Smooth muscle cell (in vitro differentiated cells): ENCODE data around the gene AP1M2. TPM values are rescaled to one million over a fixed set of nuclear protein-coding genes. Genes with fewer than 3 reads are reported as not detected.

ENCODE experiments used
- DNase-seq: peaks from one replicate; lab custom pipeline; 2025; ENCODE audit not compliant: unreplicated experiment; lab: John Stamatoyannopoulos, UW
- H2AFZ ChIP-seq: fragments of 200-600 bp; sonication (generic); 2 replicates; pipeline ENCODE4 v1.6.0; 2016; ENCODE audit warnings: antibody characterized with exemption, low read depth, mild to moderate bottlenecking
- H3F3A ChIP-seq: fragments of 200-600 bp; sonication (generic); 2 replicates; pipeline ENCODE4 v1.6.0; 2017; ENCODE audit warnings: antibody characterized with exemption, low read depth
- H3K27ac ChIP-seq: fragments of 200-600 bp; sonication (generic); 2 replicates; pipeline ENCODE4 v1.5.1; 2016; ENCODE audit warnings: low read depth, mild to moderate bottlenecking
- H3K27me3 ChIP-seq: fragments of 200-600 bp; sonication (generic); 2 replicates; pipeline ENCODE4 v1.6.1; 2016; ENCODE audit warnings: low read depth, mild to moderate bottlenecking
- H3K36me3 ChIP-seq: fragments of 200-600 bp; sonication (generic); 2 replicates; pipeline ENCODE4 v1.5.1; 2016; ENCODE audit warnings: low read depth
- H3K4me1 ChIP-seq: fragments of 200-600 bp; sonication (generic); 2 replicates; pipeline ENCODE4 v1.5.1; 2016; ENCODE audit warnings: low read depth
- H3K4me2 ChIP-seq: fragments of 200-600 bp; sonication (generic); 2 replicates; pipeline ENCODE4 v1.6.0; 2016; ENCODE audit warnings: mild to moderate bottlenecking
- H3K4me3 ChIP-seq: fragments of 200-600 bp; sonication (generic); 2 replicates; pipeline ENCODE4 v1.5.1; 2016; ENCODE audit warnings: mild to moderate bottlenecking
- H3K79me2 ChIP-seq: fragments of 200-600 bp; sonication (generic); 2 replicates; pipeline ENCODE4 v1.6.0; 2016; ENCODE audit warnings: low read depth, mild to moderate bottlenecking
- H3K9ac ChIP-seq: fragments of 200-600 bp; sonication (generic); 2 replicates; pipeline ENCODE4 v1.6.0; 2016; ENCODE audit warnings: low read depth
- H3K9me3 ChIP-seq: fragments of 200-600 bp; sonication (generic); replicated peaks from 2 replicates; pipeline ENCODE4 v1.5.1; 2016; ENCODE audit warnings: low read depth
- H4K20me1 ChIP-seq: fragments of 200-600 bp; sonication (generic); 2 replicates; pipeline ENCODE4 v1.6.0; 2016; ENCODE audit warnings: low read depth
- WGBS: methylation state at CpG from one replicate; pipeline ENCODE4 v1.1.7; 2016; ENCODE audit warnings: low lambda C conversion rate; 5-methylcytosine and 5-hydroxymethylcytosine counted together
- polyA plus RNA-seq: library from polyadenylated mRNA; unstranded; fragments of >200 nt; fragmentation: Nextera tagmentation; extraction: Ambion mirVana; gene quantifications from 2 replicates; pipeline ENCODE4 v1.2.1, GENCODE V29; 2016
- total RNA-seq: library from RNA; depleted of rRNA; stranded (reverse); fragments of >200 nt; gene quantifications from 2 replicates; pipeline ENCODE4 v1.2.3, GENCODE V29; 2014
- TF ChIP-seq, protein P1 (sequence below): fragments of 200-600 bp; sonication (generic); IDR thresholded peaks from 2 replicates; pipeline ENCODE4 v1.5.1; 2017; ENCODE audit warnings: borderline replicate concordance, mild to moderate bottlenecking, antibody characterized with exemption; ENCODE audit not compliant: insufficient read depth, poor library complexity, severe bottlenecking

The AP1M2 gene
- total and polyA plus RNA-seq, 2 experiments from 2014 or later = 8.8 to 37.1 TPM

DNA sequence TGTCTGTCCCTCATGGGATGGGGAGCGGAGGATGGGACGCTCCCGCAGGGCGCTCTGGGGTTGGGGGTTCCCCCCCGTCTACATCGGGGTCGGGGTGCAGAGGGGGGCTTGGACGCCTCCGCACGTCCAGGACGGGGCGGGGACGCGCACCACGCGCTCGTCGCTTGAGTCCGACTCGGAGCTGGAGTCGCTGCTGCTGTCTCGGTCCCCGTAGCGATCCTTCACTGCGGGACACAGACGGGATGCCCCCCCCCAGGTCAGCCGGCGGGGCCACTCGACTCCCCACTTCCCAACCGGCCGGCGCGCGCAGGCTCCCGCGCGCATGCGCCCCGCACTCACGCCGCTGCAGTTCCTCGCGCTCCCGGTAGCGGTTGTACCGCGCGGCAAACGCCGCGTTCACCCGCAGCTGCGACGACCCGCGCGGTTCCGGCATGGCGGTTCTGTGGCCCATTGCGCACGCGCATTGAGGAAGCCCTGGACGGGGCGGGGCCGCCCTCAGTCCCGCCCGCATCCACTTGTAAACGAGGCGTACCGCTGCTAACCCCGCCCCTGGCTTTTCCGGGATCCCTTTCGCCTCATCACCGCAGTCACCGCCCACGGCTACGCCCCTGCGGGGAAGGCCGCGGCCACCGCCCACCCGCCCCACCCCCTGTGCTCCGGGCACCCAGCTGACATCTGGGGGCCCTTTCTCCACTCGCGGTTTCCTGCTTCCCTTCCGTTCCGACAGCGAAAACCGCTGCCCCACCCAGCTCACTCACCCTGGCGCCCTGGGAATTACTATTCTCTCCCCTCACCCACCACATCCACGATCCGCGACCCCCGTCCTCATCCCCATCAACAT, 21.3 kb downstream of the AP1M2 start, which contains the start of gene KRI1:
KRI1 (minus strand) TSS at position 444 of the 841 bp plus-strand sequence; CDS start at position 433, 11 bp downstream.
- H3K4me2 ChIP-seq = peak within 1 kb of the TSS; percentile 94
- H3K36me3 ChIP-seq = no peaks in the 10 kb centered on the region
- DNase-seq = peak; percentile 96
- H3K4me1 ChIP-seq = peaks cover 18% of the 10 kb centered on the region
- 2% methylated on average over 21 of the region's 94 CpGs for WGBS
- H3K9me3 ChIP-seq = no peaks in the 10 kb centered on the region
- peaks cover 12% of the 10 kb centered on the region for H3K79me2 ChIP-seq
- peak within 1 kb of the TSS; percentile 60 for H2AFZ ChIP-seq
- H3K9ac ChIP-seq = peak within 1 kb of the TSS; percentile 71
- H4K20me1 ChIP-seq = no peaks in the 10 kb centered on the region
- H3K27me3 ChIP-seq = no peaks in the 10 kb centered on the region
- peak within 1 kb of the TSS; percentile 33 for H3K27ac ChIP-seq
- peaks cover 14% of the 10 kb centered on the region for H3F3A ChIP-seq
- peak within 1 kb of the TSS; percentile 65 for H3K4me3 ChIP-seq
- TF ChIP-seq, protein P1, sequence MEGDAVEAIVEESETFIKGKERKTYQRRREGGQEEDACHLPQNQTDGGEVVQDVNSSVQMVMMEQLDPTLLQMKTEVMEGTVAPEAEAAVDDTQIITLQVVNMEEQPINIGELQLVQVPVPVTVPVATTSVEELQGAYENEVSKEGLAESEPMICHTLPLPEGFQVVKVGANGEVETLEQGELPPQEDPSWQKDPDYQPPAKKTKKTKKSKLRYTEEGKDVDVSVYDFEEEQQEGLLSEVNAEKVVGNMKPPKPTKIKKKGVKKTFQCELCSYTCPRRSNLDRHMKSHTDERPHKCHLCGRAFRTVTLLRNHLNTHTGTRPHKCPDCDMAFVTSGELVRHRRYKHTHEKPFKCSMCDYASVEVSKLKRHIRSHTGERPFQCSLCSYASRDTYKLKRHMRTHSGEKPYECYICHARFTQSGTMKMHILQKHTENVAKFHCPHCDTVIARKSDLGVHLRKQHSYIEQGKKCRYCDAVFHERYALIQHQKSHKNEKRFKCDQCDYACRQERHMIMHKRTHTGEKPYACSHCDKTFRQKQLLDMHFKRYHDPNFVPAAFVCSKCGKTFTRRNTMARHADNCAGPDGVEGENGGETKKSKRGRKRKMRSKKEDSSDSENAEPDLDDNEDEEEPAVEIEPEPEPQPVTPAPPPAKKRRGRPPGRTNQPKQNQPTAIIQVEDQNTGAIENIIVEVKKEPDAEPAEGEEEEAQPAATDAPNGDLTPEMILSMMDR = peak; percentile 11

DNA sequence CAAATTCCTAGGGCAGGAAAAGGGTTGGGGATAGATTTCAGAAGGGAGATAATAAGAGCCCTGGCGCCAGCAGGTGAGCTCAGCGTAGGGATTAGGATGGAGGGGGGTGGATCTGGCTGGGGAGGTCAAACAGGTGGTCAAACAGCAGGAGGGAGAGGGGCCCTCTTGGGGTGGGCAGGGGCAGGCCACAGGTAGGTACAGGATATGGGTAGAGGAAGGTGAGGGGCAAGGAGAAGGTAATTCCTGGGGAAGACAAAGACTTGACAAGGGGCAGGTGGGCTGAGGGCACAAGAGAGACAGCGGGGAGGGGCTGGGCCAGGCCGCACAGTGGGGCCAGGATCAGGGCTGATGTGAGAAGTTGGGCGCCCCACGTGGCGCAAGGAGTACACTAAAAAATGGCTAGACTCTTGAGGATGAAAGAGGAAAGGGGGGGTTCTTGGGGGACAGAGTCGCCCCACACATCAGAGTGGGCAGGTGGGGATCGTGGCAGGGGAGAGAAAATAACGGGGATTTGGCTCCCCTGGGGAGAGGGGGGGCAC, 22.0 kb downstream of the AP1M2 start:
- Histone ChIP-seq H2AFZ (peak overlapping the region; percentile 60), H3F3A (peaks cover 14% of the 10 kb centered on the region), H4K20me1 (no peaks in the 10 kb centered on the region), H3K9ac (peak overlapping the region; percentile 71), H3K79me2 (peaks cover 12% of the 10 kb centered on the region), H3K4me2 (peak overlapping the region; percentile 94), H3K4me3 (peak overlapping the region; percentile 65), H3K4me1 (peaks cover 18% of the 10 kb centered on the region), H3K36me3 (no peaks in the 10 kb centered on the region), H3K9me3 (no peaks in the 10 kb centered on the region), H3K27ac (no peak overlapping the region), H3K27me3 (no peaks in the 10 kb centered on the region)
- WGBS = 24% methylated on average over 9 of the region's 10 CpGs
- DNase-seq = no peak
- TF ChIP-seq, protein P1 = no peak

DNA sequence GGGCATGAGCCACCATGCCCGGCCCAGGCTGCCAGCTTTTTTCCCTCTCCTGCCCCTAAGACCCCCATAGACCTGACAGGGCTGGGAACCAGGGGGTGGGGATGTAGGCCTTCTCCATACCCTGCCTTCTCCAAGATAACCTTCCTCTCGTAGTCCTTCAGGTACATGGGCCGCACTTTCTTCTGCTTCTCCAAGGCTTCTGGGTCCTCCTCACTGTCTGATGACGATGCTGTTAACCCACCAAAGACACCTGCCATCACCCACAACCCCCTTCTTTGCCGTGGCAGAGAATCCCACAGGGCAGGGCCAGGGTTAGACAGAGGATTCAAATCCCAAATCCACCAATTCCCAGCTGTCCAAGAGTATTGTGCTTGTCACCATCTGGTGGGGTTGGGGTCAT, 24.5 kb downstream of the AP1M2 start:
- 98% methylated on average over 5 of the region's 5 CpGs for WGBS

More for the DNA sequence above, 24.5 kb downstream of the AP1M2 start:
- no peaks in the 10 kb centered on the region for H3K36me3 ChIP-seq
- H2AFZ ChIP-seq = no peak overlapping the region
- no peaks in the 10 kb centered on the region for H3K27me3 ChIP-seq
- no peak overlapping the region for H3K4me2 ChIP-seq
- no peaks in the 10 kb centered on the region for H3K9me3 ChIP-seq
- no peak for DNase-seq
- H3K4me3 ChIP-seq = no peak overlapping the region
- peaks cover 5% of the 10 kb centered on the region for H3K79me2 ChIP-seq
- peaks cover 5% of the 10 kb centered on the region for H3F3A ChIP-seq
- TF ChIP-seq, protein P1 = no peak
- no peak overlapping the region for H3K27ac ChIP-seq
- H3K9ac ChIP-seq = no peak overlapping the region
- no peaks in the 10 kb centered on the region for H4K20me1 ChIP-seq
- peaks cover 5% of the 10 kb centered on the region for H3K4me1 ChIP-seq
